NCI-H446 (cell line): ENCODE measurements around the gene CHRM3.

ENCODE experiments used
- DNase-seq, 2 experiments: peaks; one replicate each; lab custom pipeline; 2025; lab: John Stamatoyannopoulos, UW

The CHRM3 gene

DNA sequence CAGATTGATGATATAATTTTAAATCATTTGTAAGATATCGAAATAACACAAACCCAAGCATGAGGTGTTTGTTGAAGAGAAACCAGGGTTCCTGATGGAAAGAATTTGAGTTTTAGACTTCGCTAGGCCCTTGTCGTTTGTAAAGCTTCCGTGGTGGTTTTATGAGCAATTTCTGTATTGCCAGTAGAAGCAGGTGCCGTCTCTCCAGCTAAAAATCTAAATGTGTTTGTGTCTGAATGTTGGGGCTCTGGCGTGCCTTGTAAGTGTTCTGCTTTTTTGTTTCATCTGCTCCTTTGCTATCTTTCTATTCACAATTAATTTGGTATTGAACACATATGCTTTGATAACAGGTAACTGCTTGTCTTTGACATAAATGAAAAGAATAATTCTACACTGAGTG lies 27.5 kb downstream of the CHRM3 start:
- DNase-seq: no peak

- DNase-seq: no peak
These were observed 30.9 kb downstream of the CHRM3 start for GRCh38 chr1:239417221-239417620.

DNA sequence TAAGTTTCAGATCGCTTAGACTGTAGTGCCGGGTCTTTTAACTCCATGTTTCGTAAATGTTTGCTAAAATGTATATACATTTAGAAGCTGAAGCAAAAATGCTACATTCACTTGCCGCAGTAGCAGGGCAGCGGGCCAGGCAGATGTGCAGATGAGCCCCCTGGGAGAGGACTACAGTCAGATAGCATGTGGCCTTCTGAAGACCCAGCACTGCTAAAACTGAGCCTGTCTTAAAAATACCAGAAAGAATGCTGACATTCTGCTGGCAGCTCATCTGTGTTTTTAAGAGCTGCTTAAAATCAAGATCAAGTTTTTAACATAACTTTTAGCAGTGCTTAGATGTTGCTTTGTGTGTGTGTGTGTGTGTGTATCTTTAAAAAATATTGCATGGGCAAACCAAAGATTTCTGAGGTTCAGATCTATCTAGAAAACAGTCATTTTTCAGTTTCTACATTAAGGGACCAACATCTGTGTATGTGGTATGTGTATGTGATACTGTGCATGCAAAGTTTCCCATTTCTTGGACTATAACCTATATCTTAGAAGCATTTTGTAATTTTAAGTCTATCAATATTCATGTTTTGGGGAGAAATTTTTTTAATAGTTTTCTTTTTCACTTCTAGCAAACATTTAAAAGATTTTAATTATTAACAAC lies 31.7 kb downstream of the CHRM3 start:
- DNase-seq: no peak

GRCh38 chr1:239418681-239419080 lies 32.3 kb downstream of the CHRM3 start:
- DNase-seq: peak in 1 of 2 experiments; percentile 66

DNA sequence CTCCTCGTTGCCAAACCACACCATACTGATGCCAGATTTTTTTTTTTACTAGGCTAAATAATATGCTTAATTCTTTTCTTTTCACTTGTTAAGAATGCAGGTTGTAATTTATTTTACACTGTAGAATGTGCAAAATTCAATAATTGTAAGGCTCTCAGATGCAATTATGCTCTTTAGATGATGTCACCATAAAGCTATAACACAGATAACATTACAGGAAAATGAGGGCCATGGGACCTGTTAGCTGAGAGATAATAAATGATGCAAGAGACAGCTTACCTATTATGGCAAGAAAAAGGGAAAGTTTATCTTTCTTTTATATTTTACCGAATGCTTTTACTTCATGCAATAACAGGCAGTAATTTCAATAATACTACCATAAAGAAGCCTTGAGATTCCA lies 35.4 kb downstream of the CHRM3 start:
- DNase-seq: no peak

GRCh38 chr1:239422818-239423217 lies 36.5 kb downstream of the CHRM3 start:
- no peak for DNase-seq

DNA sequence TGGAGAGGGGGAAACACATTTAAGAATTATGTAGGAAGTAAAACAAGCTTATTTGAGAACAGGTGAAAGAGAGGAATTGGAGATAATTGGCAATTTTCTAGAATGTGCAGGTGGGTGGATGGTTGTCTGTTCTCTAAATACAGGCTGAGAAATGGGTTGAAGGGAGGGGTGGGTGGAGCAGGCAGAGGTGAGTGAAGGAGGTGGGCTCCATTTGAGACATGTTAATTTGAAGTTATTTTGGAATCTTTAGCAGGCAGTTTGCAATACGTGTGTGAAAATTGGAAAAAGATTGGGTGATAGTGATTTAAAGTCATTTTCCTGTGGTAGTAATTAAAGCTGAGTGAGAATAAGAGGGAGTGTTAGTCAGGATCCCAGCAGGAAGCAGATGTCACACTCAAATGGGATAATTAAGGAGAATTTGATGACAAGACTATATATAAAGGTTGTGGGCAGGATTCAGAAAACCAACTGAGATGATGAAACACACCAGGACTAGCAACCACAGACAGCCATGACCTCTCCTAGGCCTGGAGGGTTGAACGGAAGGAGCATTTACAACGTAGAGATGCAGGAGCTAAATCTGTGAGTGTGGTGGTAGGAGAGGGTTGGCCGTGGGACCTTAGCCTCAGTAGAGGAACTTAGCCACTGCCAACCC lies 40.6 kb downstream of the CHRM3 start:
- DNase-seq: no peak

- no peak for DNase-seq
These were observed 41.3 kb downstream of the CHRM3 start for GRCh38 chr1:239427712-239428111.

- DNase-seq: no peak
These were observed 41.8 kb downstream of the CHRM3 start for GRCh38 chr1:239428120-239428710.

DNA sequence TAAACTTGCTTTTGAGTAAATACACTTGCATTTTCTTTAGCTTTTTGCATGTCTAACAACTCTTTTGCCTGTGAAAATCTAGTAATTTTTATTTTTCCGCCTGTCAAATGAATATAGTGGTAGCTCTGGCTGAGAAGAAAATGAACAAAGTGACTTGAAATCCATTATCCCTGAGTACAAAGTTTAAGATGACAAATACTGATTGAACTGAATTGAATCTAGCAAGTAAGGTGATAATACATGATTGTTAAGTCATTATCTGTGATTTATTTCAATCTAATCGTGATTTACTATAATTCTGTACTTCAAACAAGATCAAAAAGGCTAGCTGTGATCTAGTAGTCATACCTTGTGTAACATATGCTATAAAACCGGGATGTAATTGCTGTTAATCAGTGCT lies 42.8 kb downstream of the CHRM3 start:
- DNase-seq: no peak

DNA sequence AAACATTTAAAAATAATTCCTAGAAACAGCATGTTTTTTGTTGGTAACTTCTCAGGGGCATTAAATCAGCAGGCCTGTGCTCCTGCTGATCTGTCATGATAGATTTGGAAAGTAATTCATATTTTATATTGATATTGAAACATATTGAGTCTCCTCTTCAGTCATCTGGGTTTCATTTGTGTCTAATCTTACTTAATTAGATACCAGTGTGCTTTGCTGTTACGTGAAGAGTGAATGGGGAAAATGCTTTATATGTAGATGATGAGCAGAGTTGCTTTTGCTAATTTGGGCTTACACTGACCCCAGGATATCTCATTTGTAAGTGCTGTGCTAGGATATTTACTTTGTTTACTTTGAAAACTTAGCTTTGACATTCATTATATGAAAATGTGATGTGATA lies 45.9 kb downstream of the CHRM3 start:
- no peak for DNase-seq

- no peak for DNase-seq
These were observed 47.8 kb downstream of the CHRM3 start for GRCh38 chr1:239434181-239434580.
